ENCODE data around the gene DTD2.
A peak's percentile ranks its signal among the peaks of the same experiment; 100 is the strongest.
"Not testable (repeated sequence)": the region's sequence is repeated elsewhere in the genome, so short reads cannot be mapped to it uniquely, and the experiment has no call there.

Gene DTD2

GRCh38 chr14:31462450-31462849, 5.1 kb upstream of the DTD2 start:
- peaks cover 12% of the 10 kb centered on the region for H3K4me1 Mint-ChIP-seq (ENCODE audit: low read depth)
- not testable (repeated sequence) for H3K4me3 Mint-ChIP-seq; H3K9me3 Mint-ChIP-seq; H3K27me3 Mint-ChIP-seq (ENCODE audit: low read depth); H3K27ac Mint-ChIP-seq; DNase-seq (ENCODE audit: low spot score); H3K36me3 Mint-ChIP-seq (ENCODE audit: low read depth)

GRCh38 chr14:31461545-31461944, 4.2 kb upstream of the DTD2 start:
- H3K27ac Mint-ChIP-seq = no peak overlapping the region

DNA sequence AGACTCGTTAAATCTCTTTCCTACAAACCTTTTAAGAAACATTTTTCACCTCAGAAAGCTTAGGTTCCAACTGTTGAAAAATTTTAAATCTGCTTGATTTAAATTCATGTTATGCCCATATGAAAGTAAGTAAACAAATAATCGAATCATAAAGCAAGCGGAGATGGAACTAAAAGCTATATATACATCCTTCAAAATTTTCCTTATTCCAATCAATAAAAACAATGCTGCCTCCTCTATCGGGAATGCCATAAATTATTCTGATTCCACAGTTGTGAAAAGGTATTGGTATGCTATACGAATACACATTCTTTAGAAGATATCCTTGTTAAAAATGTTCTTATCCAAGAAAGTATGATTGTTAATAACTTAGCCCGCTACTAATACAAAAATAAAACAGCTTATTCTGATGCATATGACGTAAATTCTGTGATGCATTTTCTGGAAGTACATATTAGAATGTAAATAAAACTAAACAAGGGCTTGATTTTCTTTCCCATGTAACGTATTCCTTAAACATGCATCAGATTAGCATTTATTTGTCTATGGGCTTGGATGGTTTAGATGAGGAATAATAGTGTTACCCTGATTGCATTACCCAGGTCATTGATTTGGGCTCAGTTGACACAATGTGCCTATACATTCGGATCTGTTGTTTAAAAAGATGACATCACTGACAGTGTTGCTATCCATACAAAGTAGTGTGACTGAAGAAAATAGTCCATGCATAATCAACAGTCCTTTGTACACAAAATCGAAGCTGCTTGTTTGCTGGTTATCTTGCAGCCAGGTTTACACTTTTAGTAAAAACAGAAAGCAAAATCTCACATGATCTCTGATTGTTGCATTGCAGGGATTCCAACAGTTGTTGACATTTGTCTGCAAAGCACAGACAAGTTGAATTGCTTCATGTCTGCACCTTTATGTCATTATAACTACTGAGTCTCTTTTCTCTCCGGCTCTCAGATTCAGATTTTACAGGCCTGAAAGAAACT, 656 bp upstream of the DTD2 start:
- Mint-ChIP-seq H3K27ac (peak overlapping the region; percentile 97), H3K36me3 (ENCODE audit: low read depth) (no peaks in the 10 kb centered on the region), H3K9me3 (no peaks in the 10 kb centered on the region), H3K4me3 (peak overlapping the region; percentile 97), H3K4me1 (ENCODE audit: low read depth) (peaks cover 32% of the 10 kb centered on the region), H3K27me3 (ENCODE audit: low read depth) (peaks cover 7% of the 10 kb centered on the region)
- no peak for DNase-seq (ENCODE audit: low spot score)

More at GRCh38 chr14:31461545-31461944, 4.2 kb upstream of the DTD2 start:
- Mint-ChIP-seq H3K36me3 (ENCODE audit: low read depth) (no peaks in the 10 kb centered on the region), H3K4me3 (no peak overlapping the region), H3K27me3 (ENCODE audit: low read depth) (peaks cover 7% of the 10 kb centered on the region), H3K4me1 (ENCODE audit: low read depth) (peaks cover 14% of the 10 kb centered on the region), H3K9me3 (no peaks in the 10 kb centered on the region)
- no peak for DNase-seq (ENCODE audit: low spot score)

DNA sequence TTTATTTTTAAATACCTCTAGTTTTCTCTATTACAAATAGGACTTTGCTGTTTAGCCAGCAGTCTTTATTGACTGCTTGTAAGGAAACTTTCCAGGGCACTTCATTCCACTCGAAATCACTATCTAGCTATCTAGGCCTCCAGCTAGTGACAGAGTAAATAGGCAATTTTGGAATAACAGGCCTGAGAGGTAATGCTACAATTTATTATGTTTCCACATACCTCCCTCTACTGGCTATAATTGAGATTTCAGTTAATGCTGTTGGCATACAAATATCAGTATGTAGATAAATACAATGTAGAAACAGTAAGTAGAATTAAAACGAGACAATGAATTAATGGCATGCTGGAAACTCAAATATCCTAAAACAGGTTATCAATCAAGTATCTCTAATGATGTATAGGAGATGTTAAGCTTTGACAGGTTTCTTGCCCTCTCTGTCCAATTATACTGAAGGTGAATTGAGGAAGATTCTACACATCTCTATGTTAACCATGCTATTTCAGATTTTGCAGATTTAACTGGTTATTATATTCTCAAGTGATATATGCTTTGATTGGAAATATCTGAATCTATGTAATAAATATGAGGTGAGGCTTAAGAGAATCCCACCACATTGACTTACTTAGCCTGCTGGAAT, 7.2 kb downstream of the DTD2 start:
- Mint-ChIP-seq H3K4me3 (no peak overlapping the region), H3K9me3 (no peaks in the 10 kb centered on the region), H3K27me3 (ENCODE audit: low read depth) (no peaks in the 10 kb centered on the region), H3K27ac (no peak overlapping the region), H3K4me1 (ENCODE audit: low read depth) (peaks cover 10% of the 10 kb centered on the region), H3K36me3 (ENCODE audit: low read depth) (peaks cover 14% of the 10 kb centered on the region)
- no peak for DNase-seq (ENCODE audit: low spot score)

- no peak overlapping the region for H3K27ac Mint-ChIP-seq
- peaks cover 3% of the 10 kb centered on the region for H3K4me1 Mint-ChIP-seq (ENCODE audit: low read depth)
- H3K4me3 Mint-ChIP-seq = no peak overlapping the region
- DNase-seq (ENCODE audit: low spot score) = no peak
- H3K9me3 Mint-ChIP-seq = no peaks in the 10 kb centered on the region
- H3K27me3 Mint-ChIP-seq (ENCODE audit: low read depth) = no peaks in the 10 kb centered on the region
- H3K36me3 Mint-ChIP-seq (ENCODE audit: low read depth) = peaks cover 15% of the 10 kb centered on the region
These were observed 8.2 kb downstream of the DTD2 start for GRCh38 chr14:31449136-31449535.

DNA sequence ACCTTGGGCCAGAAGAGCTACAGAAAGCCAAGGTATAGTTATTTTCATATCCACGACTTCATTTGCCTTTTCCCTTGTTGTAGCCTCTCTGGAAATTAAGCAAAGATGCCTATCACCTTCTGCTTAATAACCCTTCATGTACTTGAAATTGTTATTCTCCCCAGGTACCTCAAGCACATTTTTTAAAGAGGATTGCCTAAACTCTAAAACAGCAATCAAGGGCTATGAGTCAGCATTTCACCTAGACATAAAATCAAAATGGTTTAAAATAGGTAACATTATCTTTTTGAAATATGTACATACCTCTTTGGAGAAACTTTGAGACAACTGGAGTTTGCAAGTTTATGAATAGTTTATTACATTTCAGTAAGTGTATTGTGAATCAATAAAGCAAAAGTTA, 11.6 kb downstream of the DTD2 start:
- no peaks in the 10 kb centered on the region for H3K9me3 Mint-ChIP-seq
- no peak overlapping the region for H3K4me3 Mint-ChIP-seq
- no peak overlapping the region for H3K27ac Mint-ChIP-seq
- peaks cover 10% of the 10 kb centered on the region for H3K36me3 Mint-ChIP-seq (ENCODE audit: low read depth)
- no peaks in the 10 kb centered on the region for H3K4me1 Mint-ChIP-seq (ENCODE audit: low read depth)
- H3K27me3 Mint-ChIP-seq (ENCODE audit: low read depth) = no peaks in the 10 kb centered on the region
- DNase-seq (ENCODE audit: low spot score) = no peak

DNA sequence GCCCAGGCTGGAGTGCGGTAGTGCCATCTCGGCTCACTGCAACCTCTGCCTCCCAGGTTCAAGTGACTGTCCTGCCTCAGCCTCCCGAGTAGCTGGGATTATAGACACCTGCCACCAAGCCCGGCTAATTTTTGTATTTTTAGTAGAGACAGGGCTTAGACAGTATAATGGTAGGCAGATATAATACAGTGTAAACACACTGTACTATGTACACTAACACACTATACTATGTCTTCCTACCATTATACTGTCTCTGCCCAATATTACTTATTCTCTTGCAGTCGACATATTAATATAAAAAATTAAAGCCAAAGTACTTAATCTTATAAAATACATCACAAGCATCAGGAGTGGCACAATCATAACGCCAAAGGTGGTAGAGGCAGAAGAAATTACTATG, 15.0 kb downstream of the DTD2 start:
- Mint-ChIP-seq H3K36me3 (ENCODE audit: low read depth) (peaks cover 12% of the 10 kb centered on the region), H3K9me3 (peaks cover 6% of the 10 kb centered on the region), H3K4me3 (no peak overlapping the region), H3K27me3 (ENCODE audit: low read depth) (no peaks in the 10 kb centered on the region), H3K4me1 (ENCODE audit: low read depth) (no peaks in the 10 kb centered on the region), H3K27ac (no peak overlapping the region)
- DNase-seq (ENCODE audit: low spot score) = no peak

GRCh38 chr14:31441273-31442111, 15.8 kb downstream of the DTD2 start:
- peaks cover 12% of the 10 kb centered on the region for H3K36me3 Mint-ChIP-seq (ENCODE audit: low read depth)
- H3K27ac Mint-ChIP-seq = no peak overlapping the region
- no peak for DNase-seq (ENCODE audit: low spot score)
- no peak overlapping the region for H3K4me3 Mint-ChIP-seq
- peaks cover 6% of the 10 kb centered on the region for H3K9me3 Mint-ChIP-seq
- H3K4me1 Mint-ChIP-seq (ENCODE audit: low read depth) = no peaks in the 10 kb centered on the region
- no peaks in the 10 kb centered on the region for H3K27me3 Mint-ChIP-seq (ENCODE audit: low read depth)

DNA sequence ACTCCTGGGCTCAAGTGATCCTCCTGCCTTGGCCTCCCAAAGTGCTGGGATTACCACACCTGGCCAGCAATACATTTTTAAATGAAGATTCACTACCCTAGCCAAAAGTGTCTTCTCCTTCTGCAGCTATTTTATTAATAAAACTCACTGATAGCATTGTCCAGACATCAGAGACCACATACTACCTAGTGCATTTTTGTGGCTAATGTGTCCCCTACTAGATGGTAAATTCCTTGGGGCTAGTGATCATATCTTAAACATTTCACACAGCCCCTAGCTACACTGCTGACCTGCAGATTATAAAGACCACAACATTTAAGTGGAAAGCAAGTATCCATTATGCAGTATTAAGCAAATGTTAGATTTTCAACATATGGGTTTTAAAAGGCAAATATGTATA, 17.0 kb downstream of the DTD2 start:
- no peaks in the 10 kb centered on the region for H3K4me1 Mint-ChIP-seq (ENCODE audit: low read depth)
- peaks cover 12% of the 10 kb centered on the region for H3K36me3 Mint-ChIP-seq (ENCODE audit: low read depth)
- no peak overlapping the region for H3K27ac Mint-ChIP-seq
- DNase-seq (ENCODE audit: low spot score) = no peak
- H3K4me3 Mint-ChIP-seq = no peak overlapping the region
- peaks cover 6% of the 10 kb centered on the region for H3K9me3 Mint-ChIP-seq
- no peaks in the 10 kb centered on the region for H3K27me3 Mint-ChIP-seq (ENCODE audit: low read depth)

- Mint-ChIP-seq H3K36me3 (ENCODE audit: low read depth) (peaks cover 12% of the 10 kb centered on the region), H3K27ac (no peak overlapping the region), H3K27me3 (ENCODE audit: low read depth) (no peaks in the 10 kb centered on the region), H3K4me1 (ENCODE audit: low read depth) (no peaks in the 10 kb centered on the region), H3K9me3 (peaks cover 6% of the 10 kb centered on the region), H3K4me3 (no peak overlapping the region)
- no peak for DNase-seq (ENCODE audit: low spot score)
These were observed 17.7 kb downstream of the DTD2 start for GRCh38 chr14:31439561-31439960.

DNA sequence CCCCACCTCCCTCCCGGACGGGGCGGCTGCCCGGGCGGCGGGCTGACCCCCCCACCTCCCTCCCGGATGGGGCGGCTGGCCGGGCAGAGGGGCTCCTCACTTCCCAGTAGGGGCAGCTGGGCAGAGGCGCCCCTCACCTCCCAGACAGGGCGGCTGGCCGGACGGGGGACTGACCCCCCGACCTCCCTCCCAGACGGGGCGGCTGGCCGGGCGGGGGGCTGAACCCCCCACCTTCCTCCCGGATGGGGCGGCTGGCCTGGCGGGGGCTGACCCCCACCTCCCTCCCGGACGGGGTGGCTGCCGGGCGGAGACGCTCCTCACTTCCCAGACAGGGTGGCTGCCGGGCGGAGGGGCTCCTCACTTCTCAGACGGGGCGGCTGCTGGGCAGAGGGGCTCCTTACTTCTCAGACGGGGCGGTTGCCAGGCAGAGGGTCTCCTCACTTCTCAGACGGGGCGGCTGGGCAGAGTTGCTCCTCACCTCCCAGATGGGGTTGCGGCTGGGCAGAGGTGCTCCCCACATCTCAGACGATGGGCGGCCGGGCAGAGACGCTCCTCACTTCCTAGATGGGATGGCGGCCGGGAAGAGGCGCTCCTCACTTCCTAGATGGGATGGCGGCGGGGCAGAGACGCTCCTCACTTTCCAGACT, 20.1 kb downstream of the DTD2 start:
- not testable (repeated sequence) for DNase-seq (ENCODE audit: low spot score); H3K4me3 Mint-ChIP-seq; H3K27me3 Mint-ChIP-seq (ENCODE audit: low read depth); H3K4me1 Mint-ChIP-seq (ENCODE audit: low read depth); H3K9me3 Mint-ChIP-seq; H3K27ac Mint-ChIP-seq
- H3K36me3 Mint-ChIP-seq (ENCODE audit: low read depth) = peaks cover 12% of the 10 kb centered on the region

GRCh38 chr14:31435276-31435675, 22.0 kb downstream of the DTD2 start:
- Mint-ChIP-seq H3K36me3 (ENCODE audit: low read depth) (peaks cover 16% of the 10 kb centered on the region), H3K4me3 (no peak overlapping the region), H3K4me1 (ENCODE audit: low read depth) (no peaks in the 10 kb centered on the region), H3K27ac (no peak overlapping the region), H3K9me3 (peaks cover 12% of the 10 kb centered on the region), H3K27me3 (ENCODE audit: low read depth) (no peaks in the 10 kb centered on the region)
- DNase-seq (ENCODE audit: low spot score) = no peak

DNA sequence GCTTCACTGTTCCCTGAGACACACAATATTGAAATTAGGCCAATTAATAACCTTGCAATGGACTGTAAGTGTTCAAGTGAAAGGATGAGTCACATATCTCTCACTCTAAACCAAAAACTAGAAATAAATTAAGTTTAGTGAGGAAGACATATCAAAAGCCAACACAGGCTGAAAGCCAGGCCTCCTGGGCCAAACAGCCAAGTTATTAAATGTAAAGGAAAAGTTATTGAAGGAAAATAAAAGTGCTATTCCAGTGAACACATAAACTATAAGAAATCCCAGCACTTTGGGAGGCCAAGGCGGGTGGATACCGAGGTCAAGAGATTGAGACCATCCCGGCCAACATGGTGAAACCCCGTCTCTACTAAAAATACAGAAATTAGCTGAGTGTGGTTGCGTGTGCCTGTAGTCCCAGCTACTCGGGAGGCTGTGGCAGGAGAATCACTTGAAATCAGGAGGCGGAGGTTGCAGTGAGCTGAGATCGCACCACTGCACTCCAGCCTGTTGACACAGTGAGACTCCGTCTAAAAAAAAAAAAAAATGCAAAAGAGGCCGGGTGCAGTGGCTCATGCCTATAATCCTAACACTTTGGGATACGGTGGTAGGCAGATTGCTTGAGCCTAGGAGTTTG, 26.6 kb downstream of the DTD2 start:
- no peak for DNase-seq (ENCODE audit: low spot score)
- Mint-ChIP-seq H3K36me3 (ENCODE audit: low read depth) (peaks cover 6% of the 10 kb centered on the region), H3K4me3 (no peak overlapping the region), H3K27me3 (ENCODE audit: low read depth) (no peaks in the 10 kb centered on the region), H3K4me1 (ENCODE audit: low read depth) (peaks cover 2% of the 10 kb centered on the region), H3K9me3 (peaks cover 6% of the 10 kb centered on the region), H3K27ac (no peak overlapping the region)

Measured in T-helper 2 cell treated with Interferon-gamma antibody and Interleukin-4, amounts not matched to agents 5 μg/mL and 100 μg/mL, for 36 hours (primary cell).